HEK293 (cell line): ENCODE data around the gene CTNNBL1.

Source experiments
- CTCF ChIA-PET: fragments of 350-600 bp; formaldehyde crosslinking; extraction: SDS; loops from one replicate; lab custom pipeline; 2021; ENCODE audit warnings: antibody characterized with exemption; lab: Yijun Ruan, JAX
- POLR2A ChIA-PET: fragments of 300-600 bp; formaldehyde crosslinking; extraction: SDS; loops from one replicate; lab custom pipeline; 2020; ENCODE audit warnings: antibody characterized with exemption, inconsistent platforms; lab: Yijun Ruan, JAX
- H3K27ac ChIP-seq: fragments of 200-500 bp; sonication (Bioruptor generic); 2 replicates; pipeline ENCODE4 v1.5.1; 2014; ENCODE audit warnings: low read depth, low read length, control low read depth, inconsistent platforms; ENCODE audit errors: extremely low read depth
- H3K36me3 ChIP-seq, 2 experiments: fragments of 200-500 bp in 1 of 2; sonication (Bioruptor generic) in 1 of 2; 1 replicate in 1 of 2; 2 replicates in 1 of 2; pipeline ENCODE4 v1.5.1; 2014 to 2017; ENCODE audit warnings: inconsistent platforms in 2 of 2, low read length in 2 of 2; ENCODE audit not compliant: control insufficient read depth in 2 of 2, insufficient read depth in 1 of 2
- H3K4me1 ChIP-seq: fragments of 200-500 bp; sonication (Bioruptor generic); 2 replicates; pipeline ENCODE4 v1.5.1; 2014; ENCODE audit warnings: mild to moderate bottlenecking, low read length, inconsistent platforms; ENCODE audit not compliant: control insufficient read depth, insufficient read depth
- H3K4me3 ChIP-seq: 2 replicates; pipeline ENCODE4 v1.5.1; 2011; ENCODE audit warnings: low read depth, mild to moderate bottlenecking, control low read depth, low read length, moderate library complexity
- H3K9me3 ChIP-seq: fragments of 200-500 bp; sonication (Bioruptor generic); 2 replicates; pipeline ENCODE4 v1.5.1; 2014; ENCODE audit warnings: low read depth, low read length, inconsistent platforms; ENCODE audit not compliant: control insufficient read depth, insufficient read depth
- BCL6B ChIP-seq: fragments of 450-650 bp; formaldehyde crosslinking; IDR thresholded peaks from 2 replicates; pipeline ENCODE4 v1.5.1; 2017; ENCODE audit warnings: missing biosample characterization, missing genetic modification characterization
- PRDM6 ChIP-seq: fragments of 450-650 bp; formaldehyde crosslinking; IDR thresholded peaks from 2 replicates; pipeline ENCODE4 v1.5.1; 2017; ENCODE audit warnings: missing biosample characterization, missing genetic modification characterization
- ZNF133 ChIP-seq: fragments of 450-650 bp; formaldehyde crosslinking; IDR thresholded peaks from 2 replicates; pipeline ENCODE4 v1.5.1; 2016; ENCODE audit warnings: missing biosample characterization, missing genetic modification characterization
- ZNF157 ChIP-seq: fragments of 450-650 bp; formaldehyde crosslinking; IDR thresholded peaks from 2 replicates; pipeline ENCODE4 v1.5.1; 2016; ENCODE audit warnings: missing biosample characterization, missing genetic modification characterization
- ZNF214 ChIP-seq: fragments of 450-650 bp; formaldehyde crosslinking; IDR thresholded peaks from 2 replicates; pipeline ENCODE4 v1.5.1; 2017; ENCODE audit warnings: missing biosample characterization, mild to moderate bottlenecking, missing genetic modification characterization, borderline replicate concordance
- ZNF548 ChIP-seq: fragments of 450-650 bp; formaldehyde crosslinking; IDR thresholded peaks from 2 replicates; pipeline ENCODE4 v1.5.1; 2016; ENCODE audit warnings: missing biosample characterization, missing genetic modification characterization
- ZNF837 ChIP-seq: fragments of 450-650 bp; formaldehyde crosslinking; IDR thresholded peaks from 2 replicates; pipeline ENCODE4 v1.5.1; 2016; ENCODE audit warnings: missing biosample characterization, missing genetic modification characterization
- TF ChIP-seq, protein P1 (sequence below): fragments of 450-650 bp; formaldehyde crosslinking; IDR thresholded peaks from 2 replicates; pipeline ENCODE4 v1.5.1; 2016; ENCODE audit warnings: missing biosample characterization, missing genetic modification characterization
- TF ChIP-seq, protein P2 (sequence below): fragments of 450-650 bp; formaldehyde crosslinking; IDR thresholded peaks from 2 replicates; pipeline ENCODE4 v1.5.1; 2016; ENCODE audit warnings: missing biosample characterization, missing genetic modification characterization
- TF ChIP-seq, protein P3 (sequence below): fragments of 450-650 bp; formaldehyde crosslinking; IDR thresholded peaks from 2 replicates; pipeline ENCODE4 v1.5.1; 2016; ENCODE audit warnings: missing biosample characterization, missing genetic modification characterization

CTNNBL1 gene

GRCh38 chr20:37776526-37776925 lies 82.7 kb downstream of the CTNNBL1 start (continued):
- TF ChIP-seq, protein P1, sequence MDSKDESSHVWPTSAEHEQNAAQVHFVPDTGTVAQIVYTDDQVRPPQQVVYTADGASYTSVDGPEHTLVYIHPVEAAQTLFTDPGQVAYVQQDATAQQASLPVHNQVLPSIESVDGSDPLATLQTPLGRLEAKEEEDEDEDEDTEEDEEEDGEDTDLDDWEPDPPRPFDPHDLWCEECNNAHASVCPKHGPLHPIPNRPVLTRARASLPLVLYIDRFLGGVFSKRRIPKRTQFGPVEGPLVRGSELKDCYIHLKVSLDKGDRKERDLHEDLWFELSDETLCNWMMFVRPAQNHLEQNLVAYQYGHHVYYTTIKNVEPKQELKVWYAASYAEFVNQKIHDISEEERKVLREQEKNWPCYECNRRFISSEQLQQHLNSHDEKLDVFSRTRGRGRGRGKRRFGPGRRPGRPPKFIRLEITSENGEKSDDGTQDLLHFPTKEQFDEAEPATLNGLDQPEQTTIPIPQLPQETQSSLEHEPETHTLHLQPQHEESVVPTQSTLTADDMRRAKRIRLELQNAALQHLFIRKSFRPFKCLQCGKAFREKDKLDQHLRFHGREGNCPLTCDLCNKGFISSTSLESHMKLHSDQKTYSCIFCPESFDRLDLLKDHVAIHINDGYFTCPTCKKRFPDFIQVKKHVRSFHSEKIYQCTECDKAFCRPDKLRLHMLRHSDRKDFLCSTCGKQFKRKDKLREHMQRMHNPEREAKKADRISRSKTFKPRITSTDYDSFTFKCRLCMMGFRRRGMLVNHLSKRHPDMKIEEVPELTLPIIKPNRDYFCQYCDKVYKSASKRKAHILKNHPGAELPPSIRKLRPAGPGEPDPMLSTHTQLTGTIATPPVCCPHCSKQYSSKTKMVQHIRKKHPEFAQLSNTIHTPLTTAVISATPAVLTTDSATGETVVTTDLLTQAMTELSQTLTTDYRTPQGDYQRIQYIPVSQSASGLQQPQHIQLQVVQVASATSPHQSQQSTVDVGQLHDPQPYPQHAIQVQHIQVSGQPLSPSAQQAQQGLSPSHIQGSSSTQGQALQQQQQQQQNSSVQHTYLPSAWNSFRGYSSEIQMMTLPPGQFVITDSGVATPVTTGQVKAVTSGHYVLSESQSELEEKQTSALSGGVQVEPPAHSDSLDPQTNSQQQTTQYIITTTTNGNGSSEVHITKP: no peak
- TF ChIP-seq PRDM6 (tag by site-specific recombination): no peak

GRCh38 chr20:37777012-37777950 lies 83.5 kb downstream of the CTNNBL1 start:
- POLR2A ChIA-PET: no interaction called here
- Histone ChIP-seq H3K9me3 (no peaks in the 10 kb centered on the region), H3K4me3 (no peak overlapping the region), H3K4me1 (no peaks in the 10 kb centered on the region), H3K27ac (no peak overlapping the region), H3K36me3 (peaks cover 0 to 14% of the 10 kb centered on the region in 2 experiments; a peak in 1 of 3 replicates)
- CTCF ChIA-PET: interaction anchor here (0.7 kb wide), 1 partner anchor 65 kb away, joined by 3 read pairs; no protein-coding TSS in a partner anchor
- TF ChIP-seq ZNF214 (tag by site-specific recombination): no peak
- TF ChIP-seq, protein P2, sequence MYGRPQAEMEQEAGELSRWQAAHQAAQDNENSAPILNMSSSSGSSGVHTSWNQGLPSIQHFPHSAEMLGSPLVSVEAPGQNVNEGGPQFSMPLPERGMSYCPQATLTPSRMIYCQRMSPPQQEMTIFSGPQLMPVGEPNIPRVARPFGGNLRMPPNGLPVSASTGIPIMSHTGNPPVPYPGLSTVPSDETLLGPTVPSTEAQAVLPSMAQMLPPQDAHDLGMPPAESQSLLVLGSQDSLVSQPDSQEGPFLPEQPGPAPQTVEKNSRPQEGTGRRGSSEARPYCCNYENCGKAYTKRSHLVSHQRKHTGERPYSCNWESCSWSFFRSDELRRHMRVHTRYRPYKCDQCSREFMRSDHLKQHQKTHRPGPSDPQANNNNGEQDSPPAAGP: no peak
- TF ChIP-seq ZNF157 (tag by site-specific recombination): no peak
- no peak for TF ChIP-seq ZNF837 (tag by site-specific recombination)
- TF ChIP-seq, protein P3, sequence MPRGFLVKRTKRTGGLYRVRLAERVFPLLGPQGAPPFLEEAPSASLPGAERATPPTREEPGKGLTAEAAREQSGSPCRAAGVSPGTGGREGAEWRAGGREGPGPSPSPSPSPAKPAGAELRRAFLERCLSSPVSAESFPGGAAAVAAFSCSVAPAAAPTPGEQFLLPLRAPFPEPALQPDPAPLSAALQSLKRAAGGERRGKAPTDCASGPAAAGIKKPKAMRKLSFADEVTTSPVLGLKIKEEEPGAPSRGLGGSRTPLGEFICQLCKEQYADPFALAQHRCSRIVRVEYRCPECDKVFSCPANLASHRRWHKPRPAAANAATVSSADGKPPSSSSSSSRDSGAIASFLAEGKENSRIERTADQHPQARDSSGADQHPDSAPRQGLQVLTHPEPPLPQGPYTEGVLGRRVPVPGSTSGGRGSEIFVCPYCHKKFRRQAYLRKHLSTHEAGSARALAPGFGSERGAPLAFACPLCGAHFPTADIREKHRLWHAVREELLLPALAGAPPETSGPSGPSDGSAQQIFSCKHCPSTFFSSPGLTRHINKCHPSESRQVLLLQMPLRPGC: no peak
- no peak for TF ChIP-seq BCL6B (tag by site-specific recombination)
- no peak for TF ChIP-seq ZNF133 (tag by site-specific recombination)
- TF ChIP-seq ZNF548 (tag by site-specific recombination): no peak
